OCI-LY3 (cell line): ENCODE results near the gene ZBTB48.

Source experiments
- H2AFZ ChIP-seq: fragments of 200-600, 300-600 bp; shearing (Covaris generic); 2 replicates; pipeline ENCODE4 v1.6.0; 2014; ENCODE audit warnings: antibody characterized with exemption, low read depth, low read length
- H3K27ac ChIP-seq: fragments of 200-600, 300-600 bp; sonication (generic); 2 replicates; pipeline ENCODE4 v1.5.1; 2014; ENCODE audit warnings: mild to moderate bottlenecking, low read length, moderate library complexity, mixed read lengths
- H3K27me3 ChIP-seq: fragments of 200-600, 300-600 bp; sonication (generic); 2 replicates; pipeline ENCODE4 v1.6.1; 2014; ENCODE audit warnings: low read depth, low read length, mixed read lengths
- H3K36me3 ChIP-seq: fragments of 200-600, 300-600 bp; sonication (generic); replicated peaks from 2 replicates; pipeline ENCODE3; 2014; ENCODE audit warnings: low read depth, low read length, mixed read lengths
- H3K4me1 ChIP-seq: fragments of 300-600, 200-600 bp; sonication (generic); 2 replicates; pipeline ENCODE4 v1.6.1; 2014; ENCODE audit warnings: low read length, mixed read lengths
- H3K4me2 ChIP-seq: fragments of 200-600, 300-600 bp; sonication (generic); 2 replicates; pipeline ENCODE4 v1.6.1; 2014; ENCODE audit warnings: low read length, mixed read lengths
- H3K4me3 ChIP-seq: fragments of 300-600, 200-600 bp; sonication (generic); 2 replicates; pipeline ENCODE4 v1.5.1; 2014; ENCODE audit warnings: antibody characterized with exemption, mild to moderate bottlenecking, low read length, moderate library complexity
- H3K79me2 ChIP-seq: fragments of 300-600, 200-600 bp; shearing (Covaris generic); 2 replicates; pipeline ENCODE4 v1.6.1; 2014; ENCODE audit warnings: mild to moderate bottlenecking, low read length, mixed read lengths
- H3K9ac ChIP-seq: fragments of 300-600, 200-600 bp; shearing (Covaris generic); 2 replicates; pipeline ENCODE4 v1.6.0; 2014; ENCODE audit warnings: mild to moderate bottlenecking, low read length, moderate library complexity
- H3K9me3 ChIP-seq: fragments of 200-600, 300-600 bp; shearing (Covaris generic); 2 replicates; pipeline ENCODE4 v1.6.1; 2014; ENCODE audit warnings: low read length, mixed read lengths; ENCODE audit not compliant: insufficient read depth
- H4K20me1 ChIP-seq: fragments of 200-600, 300-600 bp; sonication (generic); 2 replicates; pipeline ENCODE4 v1.6.1; 2016; ENCODE audit warnings: low read length, mixed read lengths; ENCODE audit not compliant: insufficient read depth
- EZH2phosphoT487 ChIP-seq: fragments of 200-600 bp; shearing (Covaris generic); IDR thresholded peaks from 2 replicates; pipeline ENCODE4 v1.6.1; 2018; ENCODE audit warnings: antibody characterized with exemption, mixed run types, low read depth
- TF ChIP-seq, protein P1 (sequence below): fragments of 200-600, 300-600 bp; sonication (generic); IDR thresholded peaks from 2 replicates; pipeline ENCODE4 v1.5.1; 2014; ENCODE audit warnings: antibody characterized with exemption, low read length, low read depth

The ZBTB48 gene

DNA sequence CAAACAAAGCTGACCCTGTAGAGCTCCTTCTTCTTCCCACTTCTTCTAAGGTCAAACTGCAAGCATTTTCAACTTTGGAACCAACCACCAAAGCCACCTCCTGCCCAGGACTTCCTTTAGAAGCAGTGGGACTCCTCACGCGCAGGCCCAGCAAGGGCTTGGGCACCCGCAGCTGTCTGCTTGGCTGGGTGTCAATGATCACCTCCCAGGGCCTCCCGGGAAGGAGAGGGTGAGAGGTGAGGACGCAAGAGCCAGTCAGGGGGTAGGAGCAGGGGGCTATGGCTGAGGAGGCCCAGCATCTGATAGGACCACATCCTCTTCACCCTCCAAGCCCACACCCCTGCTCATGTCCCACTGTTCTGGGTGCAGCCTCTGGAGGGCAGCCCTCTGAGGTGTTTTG is 12.6 kb downstream of the ZBTB48 start:
- H3K4me1 ChIP-seq = no peaks in the 10 kb centered on the region
- no peak overlapping the region for H3K4me3 ChIP-seq
- H3K9ac ChIP-seq = no peak overlapping the region
- no peaks in the 10 kb centered on the region for H3K27me3 ChIP-seq
- H3K79me2 ChIP-seq = peaks cover 17% of the 10 kb centered on the region
- H3K36me3 ChIP-seq = peaks cover 11% of the 10 kb centered on the region
- H3K4me2 ChIP-seq = no peak overlapping the region
- peaks cover 7% of the 10 kb centered on the region; the same call in 1 of the 2 replicates for H4K20me1 ChIP-seq
- no peak overlapping the region for H2AFZ ChIP-seq
- H3K9me3 ChIP-seq = no peaks in the 10 kb centered on the region
- H3K27ac ChIP-seq = no peak overlapping the region
- TF ChIP-seq EZH2phosphoT487 = no peak
- TF ChIP-seq, protein P1, sequence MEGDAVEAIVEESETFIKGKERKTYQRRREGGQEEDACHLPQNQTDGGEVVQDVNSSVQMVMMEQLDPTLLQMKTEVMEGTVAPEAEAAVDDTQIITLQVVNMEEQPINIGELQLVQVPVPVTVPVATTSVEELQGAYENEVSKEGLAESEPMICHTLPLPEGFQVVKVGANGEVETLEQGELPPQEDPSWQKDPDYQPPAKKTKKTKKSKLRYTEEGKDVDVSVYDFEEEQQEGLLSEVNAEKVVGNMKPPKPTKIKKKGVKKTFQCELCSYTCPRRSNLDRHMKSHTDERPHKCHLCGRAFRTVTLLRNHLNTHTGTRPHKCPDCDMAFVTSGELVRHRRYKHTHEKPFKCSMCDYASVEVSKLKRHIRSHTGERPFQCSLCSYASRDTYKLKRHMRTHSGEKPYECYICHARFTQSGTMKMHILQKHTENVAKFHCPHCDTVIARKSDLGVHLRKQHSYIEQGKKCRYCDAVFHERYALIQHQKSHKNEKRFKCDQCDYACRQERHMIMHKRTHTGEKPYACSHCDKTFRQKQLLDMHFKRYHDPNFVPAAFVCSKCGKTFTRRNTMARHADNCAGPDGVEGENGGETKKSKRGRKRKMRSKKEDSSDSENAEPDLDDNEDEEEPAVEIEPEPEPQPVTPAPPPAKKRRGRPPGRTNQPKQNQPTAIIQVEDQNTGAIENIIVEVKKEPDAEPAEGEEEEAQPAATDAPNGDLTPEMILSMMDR = no peak

DNA sequence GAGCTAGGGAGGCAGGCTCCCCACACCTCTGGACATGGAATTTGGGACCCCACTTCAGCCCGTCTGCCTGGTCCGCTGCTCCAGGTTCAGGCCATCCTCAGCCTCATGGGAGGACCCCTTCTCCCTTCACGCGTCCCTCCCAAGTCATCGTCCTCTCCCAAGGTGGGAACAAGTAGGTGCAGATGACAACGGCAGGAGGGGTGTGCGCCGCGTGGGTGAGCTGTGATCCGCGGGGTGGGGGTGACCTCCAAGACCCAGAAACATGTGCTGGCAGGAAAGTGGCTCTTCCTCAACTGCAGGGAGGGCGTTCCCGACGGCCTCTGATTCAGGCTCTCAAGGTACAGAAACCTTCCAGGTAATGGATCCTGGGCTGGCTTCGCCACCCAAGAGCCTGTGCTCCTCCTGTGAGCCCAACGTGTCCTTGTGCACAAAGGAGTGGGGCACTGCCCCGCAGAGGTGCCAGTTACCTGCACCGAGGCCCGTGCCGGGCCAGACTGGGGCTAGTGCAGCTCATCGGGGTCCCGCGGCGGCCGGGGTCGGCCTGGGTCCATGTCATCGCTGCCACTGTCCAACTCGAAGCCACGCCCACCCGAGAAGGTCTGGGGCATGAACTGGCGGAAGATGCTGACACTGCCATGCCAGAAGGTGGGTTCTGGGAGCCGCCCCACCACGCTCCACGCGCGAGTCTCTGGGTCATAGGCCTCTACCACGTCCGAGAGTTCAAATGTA is 13.2 kb downstream of the ZBTB48 start:
- Histone ChIP-seq H3K27ac (no peak overlapping the region), H4K20me1 (peaks cover 7% of the 10 kb centered on the region; the same call in 1 of the 2 replicates), H3K9ac (no peak overlapping the region), H3K4me3 (no peak overlapping the region), H3K27me3 (no peaks in the 10 kb centered on the region), H3K36me3 (peaks cover 17% of the 10 kb centered on the region), H3K4me2 (no peak overlapping the region), H3K9me3 (no peaks in the 10 kb centered on the region), H3K4me1 (no peaks in the 10 kb centered on the region), H3K79me2 (peaks cover 23% of the 10 kb centered on the region), H2AFZ (no peak overlapping the region)
- TF ChIP-seq, protein P1 = no peak

DNA sequence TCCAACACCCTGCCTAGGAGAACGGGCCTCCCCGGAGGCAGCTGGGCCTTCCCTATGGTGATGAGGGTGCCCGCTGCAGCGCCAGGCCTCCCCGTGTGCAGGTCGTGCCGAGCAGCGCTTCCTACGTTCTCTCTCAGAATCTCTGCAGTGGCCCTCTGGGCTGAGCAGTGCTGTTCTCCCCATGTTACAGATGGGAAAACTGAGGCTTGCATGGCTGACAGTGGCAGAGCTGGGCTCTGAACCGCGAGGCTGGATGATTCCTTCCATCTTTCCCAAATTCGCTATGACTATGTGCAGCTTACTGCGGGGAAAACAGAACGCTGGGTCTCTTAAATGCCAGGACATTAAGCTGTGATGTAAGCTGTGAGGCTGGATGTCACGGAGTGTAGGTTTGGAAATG is 14.0 kb downstream of the ZBTB48 start:
- H3K27ac ChIP-seq = no peak overlapping the region
- TF ChIP-seq, protein P1 = no peak
- no peak for TF ChIP-seq EZH2phosphoT487
- H3K9me3 ChIP-seq = no peaks in the 10 kb centered on the region
- H2AFZ ChIP-seq = no peak overlapping the region
- no peak overlapping the region for H3K4me3 ChIP-seq
- H3K4me1 ChIP-seq = no peaks in the 10 kb centered on the region
- no peak overlapping the region for H3K9ac ChIP-seq
- peaks cover 18% of the 10 kb centered on the region for H3K36me3 ChIP-seq
- H4K20me1 ChIP-seq = peaks cover 8% of the 10 kb centered on the region
- no peak overlapping the region for H3K4me2 ChIP-seq
- H3K79me2 ChIP-seq = peaks cover 26% of the 10 kb centered on the region
- H3K27me3 ChIP-seq = no peaks in the 10 kb centered on the region

DNA sequence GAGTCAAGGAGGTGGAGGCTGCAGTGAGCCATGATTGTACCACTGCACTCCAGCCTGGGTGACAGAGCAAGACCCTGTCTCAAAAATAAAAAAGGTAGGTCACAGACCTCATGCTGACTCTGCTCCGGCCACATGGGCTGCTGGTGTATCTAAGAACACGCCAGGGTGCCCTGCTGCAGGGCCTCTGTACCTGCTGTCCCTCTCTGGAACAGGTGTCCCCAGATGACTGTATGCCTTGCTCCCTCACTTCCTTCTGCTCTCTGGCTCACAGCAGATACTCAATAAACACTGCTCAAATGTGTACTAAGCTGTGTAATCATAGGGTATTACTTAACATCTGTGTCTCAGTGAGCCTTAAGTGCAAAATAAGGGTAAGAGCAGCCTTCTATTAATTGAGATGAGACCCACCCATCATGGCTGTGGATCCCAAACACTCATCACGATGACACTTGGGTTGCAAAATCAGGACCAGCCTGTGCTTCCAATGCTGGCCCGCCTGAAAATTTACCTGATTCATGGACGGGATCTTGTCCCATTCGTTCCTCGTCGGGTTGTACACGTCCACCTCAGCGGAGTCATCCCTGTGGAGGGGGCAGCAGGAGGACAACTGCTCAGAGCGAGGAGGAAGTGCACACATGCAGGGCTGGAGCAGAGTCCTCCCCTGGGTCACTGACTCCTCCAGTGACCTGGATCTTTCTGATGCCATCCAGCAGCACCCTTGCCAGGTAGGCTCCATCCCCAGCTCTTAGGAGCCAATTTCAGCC is 15.4 kb downstream of the ZBTB48 start:
- no peaks in the 10 kb centered on the region for H3K9me3 ChIP-seq
- H3K36me3 ChIP-seq = peaks cover 20% of the 10 kb centered on the region
- H3K4me1 ChIP-seq = peaks cover 7% of the 10 kb centered on the region
- no peak overlapping the region for H2AFZ ChIP-seq
- no peak overlapping the region for H3K4me2 ChIP-seq
- peaks cover 40% of the 10 kb centered on the region for H3K79me2 ChIP-seq
- no peak overlapping the region for H3K27ac ChIP-seq
- H3K4me3 ChIP-seq = no peak overlapping the region
- TF ChIP-seq EZH2phosphoT487 = no peak
- TF ChIP-seq, protein P1 = no peak
- H3K9ac ChIP-seq = no peak overlapping the region
- H4K20me1 ChIP-seq = peaks cover 18% of the 10 kb centered on the region
- no peaks in the 10 kb centered on the region for H3K27me3 ChIP-seq
